ENCODE data around the gene CYP1B1. TPM values are rescaled to one million over a fixed set of nuclear protein-coding genes. Genes with fewer than 3 reads are reported as not detected.
"Not testable (repeated sequence)": the region's sequence is repeated elsewhere in the genome, so short reads cannot be mapped to it uniquely, and the experiment has no call there.

The CYP1B1 gene
- 12.2 and 13.7 TPM in 2 replicates for total RNA-seq

GRCh38 chr2:38075507-38076151 lies at the start of gene CYP1B1:
Gene CYP1B1, minus strand, starts transcription at chr2:38076151. Its CDS starts 763 bp downstream, at chr2:38075388.
- intact Hi-C loops (cut with micrococcal nuclease), result loop anchor here (1.0 to 2.0 kb wide), 6 partner anchors 21 to 187 kb away; no protein-coding TSS in a partner anchor
- Mint-ChIP-seq H3K27ac (peak within 1 kb of the TSS; percentile 90), H3K4me3 (peak within 1 kb of the TSS; percentile 86), H3K9me3 (no peaks in the 10 kb centered on the region), H3K27me3 (peaks cover 50% of the 10 kb centered on the region), H3K36me3 (ENCODE audit: low read depth) (peaks cover 13% of the 10 kb centered on the region), H3K4me1 (peaks cover 31% of the 10 kb centered on the region)
- DNase-seq, result no peak

DNA sequence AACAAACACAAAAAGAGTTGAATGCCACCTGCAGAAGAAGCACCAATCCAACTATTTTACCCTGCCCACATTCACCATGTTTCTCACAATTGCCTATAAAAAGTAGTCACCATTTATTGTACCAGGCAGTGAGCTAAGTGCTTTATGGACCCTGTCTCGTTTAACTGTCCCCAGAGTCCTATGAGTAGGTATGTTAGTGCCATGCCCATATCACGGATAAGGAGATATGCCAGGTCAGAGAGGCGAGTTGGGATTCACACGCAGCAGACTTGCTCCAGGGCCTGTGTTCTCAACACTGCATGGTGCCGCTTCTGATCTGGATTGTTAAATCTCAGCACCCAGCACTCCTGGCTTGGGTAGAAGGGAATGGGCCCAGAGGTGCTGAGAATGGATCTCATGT lies 49.1 kb upstream of the CYP1B1 start:
- no peak overlapping the region for H3K4me3 Mint-ChIP-seq
- H3K36me3 Mint-ChIP-seq (ENCODE audit: low read depth), result no peaks in the 10 kb centered on the region
- intact Hi-C loops (cut with micrococcal nuclease), result no loop called here

GRCh38 chr2:38123911-38124310 lies 48.0 kb upstream of the CYP1B1 start:
- Mint-ChIP-seq H3K9me3 (peaks cover 11% of the 10 kb centered on the region), H3K27me3 (peaks cover 5% of the 10 kb centered on the region), H3K4me3 (no peak overlapping the region), H3K4me1 (no peaks in the 10 kb centered on the region), H3K36me3 (ENCODE audit: low read depth) (no peaks in the 10 kb centered on the region), H3K27ac (no peak overlapping the region)
- no peak for DNase-seq
- intact Hi-C loops (cut with micrococcal nuclease), result no loop called here

More for the DNA sequence above, 49.1 kb upstream of the CYP1B1 start:
- H3K4me1 Mint-ChIP-seq, result no peaks in the 10 kb centered on the region
- DNase-seq, result no peak
- no peak overlapping the region for H3K27ac Mint-ChIP-seq
- H3K9me3 Mint-ChIP-seq, result peaks cover 11% of the 10 kb centered on the region
- peaks cover 4% of the 10 kb centered on the region for H3K27me3 Mint-ChIP-seq

DNA sequence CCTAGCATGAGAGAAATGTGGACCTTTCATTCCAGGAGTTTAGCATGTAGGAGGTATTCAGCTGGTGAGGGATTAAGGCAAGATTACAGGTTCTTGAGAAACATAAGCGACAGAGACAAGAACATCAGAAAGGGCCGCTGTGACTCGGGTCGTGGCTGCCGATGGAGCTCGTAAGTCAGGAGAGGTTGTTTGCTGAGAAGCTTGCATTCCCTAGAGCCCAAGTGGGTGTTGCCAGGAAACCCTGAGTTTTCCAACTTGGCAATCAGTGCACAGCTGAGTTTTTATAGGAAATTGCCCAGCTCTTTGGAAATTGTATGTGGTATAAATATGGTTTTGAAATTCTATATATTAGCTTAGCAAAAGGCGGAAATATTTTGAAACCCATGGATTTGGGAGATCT lies 46.4 kb upstream of the CYP1B1 start:
- no peaks in the 10 kb centered on the region for H3K36me3 Mint-ChIP-seq (ENCODE audit: low read depth)
- intact Hi-C loops (cut with micrococcal nuclease), result no loop called here
- H3K27me3 Mint-ChIP-seq, result peaks cover 5% of the 10 kb centered on the region

DNA sequence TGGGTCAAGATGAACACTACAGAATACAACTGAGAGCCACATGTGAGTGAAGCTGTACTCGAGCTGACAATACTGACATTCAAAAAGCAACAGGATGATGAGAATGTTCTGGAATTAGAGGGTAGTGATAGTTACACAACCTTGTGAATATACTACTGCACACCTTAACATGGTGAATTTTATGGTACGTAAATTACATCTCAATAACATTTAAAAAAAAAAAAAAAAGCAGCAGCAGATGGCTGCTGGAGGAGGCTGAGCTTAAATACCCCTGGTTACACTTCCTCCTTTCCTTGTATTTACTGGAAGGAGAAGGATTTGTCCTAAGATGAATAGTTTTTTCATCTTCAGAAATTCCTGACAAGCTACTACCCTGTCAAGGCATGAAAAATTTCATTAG lies 45.5 kb upstream of the CYP1B1 start:
- Mint-ChIP-seq H3K4me3 (no peak overlapping the region), H3K27me3 (peaks cover 5% of the 10 kb centered on the region), H3K4me1 (no peaks in the 10 kb centered on the region), H3K9me3 (peaks cover 5% of the 10 kb centered on the region), H3K27ac (no peak overlapping the region), H3K36me3 (ENCODE audit: low read depth) (no peaks in the 10 kb centered on the region)
- intact Hi-C loops (cut with micrococcal nuclease), result no loop called here
- DNase-seq, result no peak

More for the DNA sequence above, 46.4 kb upstream of the CYP1B1 start:
- no peak overlapping the region for H3K27ac Mint-ChIP-seq
- no peak overlapping the region for H3K4me3 Mint-ChIP-seq
- no peaks in the 10 kb centered on the region for H3K4me1 Mint-ChIP-seq
- DNase-seq, result no peak
- H3K9me3 Mint-ChIP-seq, result peaks cover 5% of the 10 kb centered on the region

DNA sequence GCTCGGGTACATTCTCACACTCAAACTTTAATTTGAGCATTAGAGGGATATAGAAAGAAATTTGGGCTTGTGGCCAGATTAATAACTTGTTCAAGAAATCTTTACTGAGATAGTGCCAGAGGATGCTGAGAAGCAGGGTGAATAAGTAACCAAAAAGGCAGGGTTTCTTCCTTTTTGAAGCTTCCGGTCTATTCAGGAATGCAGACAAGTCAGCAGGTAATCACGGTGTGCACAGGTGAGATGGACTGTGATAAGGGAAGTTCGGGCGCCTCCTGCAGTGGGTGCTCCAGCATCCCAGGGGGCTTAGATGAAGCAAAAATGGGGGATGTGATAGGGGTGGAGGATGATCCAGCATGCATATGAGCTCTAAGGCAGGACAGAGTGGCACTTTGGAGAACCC lies 44.9 kb upstream of the CYP1B1 start:
- peaks cover 5% of the 10 kb centered on the region for H3K27me3 Mint-ChIP-seq
- intact Hi-C loops (cut with micrococcal nuclease), result no loop called here

DNA sequence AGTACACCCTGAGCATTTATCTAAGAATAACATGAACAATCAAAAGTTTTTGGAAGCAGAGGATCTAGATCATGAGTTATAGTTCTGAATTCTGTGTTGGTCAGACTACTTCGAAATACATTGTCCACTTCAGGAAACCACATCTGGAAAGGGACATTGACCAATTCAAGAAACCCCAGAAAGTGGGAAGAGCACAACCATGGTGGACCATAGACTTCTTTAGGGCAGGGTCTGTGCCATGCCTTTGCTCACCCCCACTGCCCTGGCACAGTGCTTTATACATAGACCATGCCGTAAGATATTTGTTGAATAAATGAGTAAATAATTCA lies 44.3 kb upstream of the CYP1B1 start:
- DNase-seq, result no peak
- Mint-ChIP-seq H3K9me3 (peaks cover 3% of the 10 kb centered on the region), H3K36me3 (ENCODE audit: low read depth) (no peaks in the 10 kb centered on the region), H3K27ac (no peak overlapping the region), H3K27me3 (peaks cover 5% of the 10 kb centered on the region), H3K4me1 (peaks cover 2% of the 10 kb centered on the region), H3K4me3 (no peak overlapping the region)
- intact Hi-C loops (cut with micrococcal nuclease), result no loop called here

More for the DNA sequence above, 44.9 kb upstream of the CYP1B1 start:
- Mint-ChIP-seq H3K27ac (no peak overlapping the region), H3K36me3 (ENCODE audit: low read depth) (no peaks in the 10 kb centered on the region), H3K4me3 (no peak overlapping the region), H3K4me1 (no peaks in the 10 kb centered on the region), H3K9me3 (peaks cover 5% of the 10 kb centered on the region)
- no peak for DNase-seq

DNA sequence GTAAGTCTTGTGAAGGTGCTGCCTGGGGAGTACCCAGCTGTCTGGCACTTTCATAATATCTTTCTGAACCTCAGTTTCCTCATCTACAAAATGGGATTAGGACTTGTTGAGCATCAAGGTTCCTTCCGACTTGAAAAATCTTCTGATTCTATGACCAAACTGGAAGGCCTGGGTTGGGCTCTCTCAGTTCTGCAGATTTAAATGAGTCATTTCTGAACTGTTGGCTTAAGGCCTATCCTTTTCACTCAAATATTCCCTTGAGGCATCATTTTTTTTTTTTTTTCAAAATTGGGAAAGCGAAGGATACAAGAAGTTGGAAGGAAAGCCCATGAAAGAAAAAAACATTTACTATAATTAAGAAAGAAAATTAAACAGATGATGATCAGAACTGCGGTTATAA lies 40.8 kb upstream of the CYP1B1 start:
- intact Hi-C loops (cut with micrococcal nuclease), result no loop called here
- Mint-ChIP-seq H3K27ac (no peak overlapping the region), H3K27me3 (peaks cover 10% of the 10 kb centered on the region), H3K4me1 (peaks cover 8% of the 10 kb centered on the region), H3K4me3 (no peak overlapping the region), H3K9me3 (peaks cover 8% of the 10 kb centered on the region), H3K36me3 (ENCODE audit: low read depth) (no peaks in the 10 kb centered on the region)
- no peak for DNase-seq

- Mint-ChIP-seq H3K9me3 (peaks cover 10% of the 10 kb centered on the region), H3K27ac (no peak overlapping the region), H3K36me3 (ENCODE audit: low read depth) (peaks cover 3% of the 10 kb centered on the region), H3K4me1 (peaks cover 8% of the 10 kb centered on the region), H3K4me3 (no peak overlapping the region), H3K27me3 (peaks cover 12% of the 10 kb centered on the region)
- intact Hi-C loops (cut with micrococcal nuclease), result loop anchor here (1.0 to 2.0 kb wide), 3 partner anchors 39 to 159 kb away; partner anchors contain the start of gene CYP1B1
- peak; percentile 92 for DNase-seq
Observed at GRCh38 chr2:38115216-38116032, 39.5 kb upstream of the CYP1B1 start.

- Mint-ChIP-seq H3K4me3 (no peak overlapping the region), H3K9me3 (peaks cover 10% of the 10 kb centered on the region), H3K27ac (no peak overlapping the region), H3K36me3 (ENCODE audit: low read depth) (peaks cover 3% of the 10 kb centered on the region), H3K27me3 (peaks cover 8% of the 10 kb centered on the region), H3K4me1 (peaks cover 8% of the 10 kb centered on the region)
- DNase-seq, result no peak
- intact Hi-C loops (cut with micrococcal nuclease), result loop anchor here (2.0 kb wide), 1 partner anchor 161 kb away; no protein-coding TSS in a partner anchor
Observed at GRCh38 chr2:38113981-38114708, 38.2 kb upstream of the CYP1B1 start.

- Mint-ChIP-seq H3K9me3 (peaks cover 10% of the 10 kb centered on the region), H3K4me1 (peaks cover 11% of the 10 kb centered on the region), H3K27ac (no peak overlapping the region), H3K36me3 (ENCODE audit: low read depth) (peaks cover 3% of the 10 kb centered on the region), H3K27me3 (peaks cover 8% of the 10 kb centered on the region), H3K4me3 (no peak overlapping the region)
- DNase-seq, result no peak
- intact Hi-C loops (cut with micrococcal nuclease), result no loop called here
Observed at GRCh38 chr2:38113051-38113450, 37.1 kb upstream of the CYP1B1 start.

GRCh38 chr2:38111350-38111749 lies 35.4 kb upstream of the CYP1B1 start:
- H3K27me3 Mint-ChIP-seq; H3K36me3 Mint-ChIP-seq (ENCODE audit: low read depth); H3K27ac Mint-ChIP-seq; DNase-seq; H3K4me3 Mint-ChIP-seq; intact Hi-C loops (cut with micrococcal nuclease): not testable (repeated sequence)
- H3K4me1 Mint-ChIP-seq, result peaks cover 20% of the 10 kb centered on the region
- H3K9me3 Mint-ChIP-seq, result peaks cover 10% of the 10 kb centered on the region

GRCh38 chr2:38109732-38110181 lies 33.8 kb upstream of the CYP1B1 start:
- no peak for DNase-seq
- Mint-ChIP-seq H3K36me3 (ENCODE audit: low read depth) (peaks cover 3% of the 10 kb centered on the region), H3K4me1 (peaks cover 24% of the 10 kb centered on the region), H3K9me3 (peaks cover 10% of the 10 kb centered on the region), H3K4me3 (no peak overlapping the region), H3K27me3 (peaks cover 15% of the 10 kb centered on the region), H3K27ac (no peak overlapping the region)
- intact Hi-C loops (cut with micrococcal nuclease), result loop anchor here (5.0 kb wide), 2 partner anchors 38 to 72 kb away; no protein-coding TSS in a partner anchor
